NCI-H748 (cell line): Measurements from ENCODE around the gene HS6ST3.

ENCODE experiments used
- DNase-seq: peaks from one replicate; lab custom pipeline; 2025; ENCODE audit not compliant: unreplicated experiment; lab: John Stamatoyannopoulos, UW

Gene HS6ST3

DNA sequence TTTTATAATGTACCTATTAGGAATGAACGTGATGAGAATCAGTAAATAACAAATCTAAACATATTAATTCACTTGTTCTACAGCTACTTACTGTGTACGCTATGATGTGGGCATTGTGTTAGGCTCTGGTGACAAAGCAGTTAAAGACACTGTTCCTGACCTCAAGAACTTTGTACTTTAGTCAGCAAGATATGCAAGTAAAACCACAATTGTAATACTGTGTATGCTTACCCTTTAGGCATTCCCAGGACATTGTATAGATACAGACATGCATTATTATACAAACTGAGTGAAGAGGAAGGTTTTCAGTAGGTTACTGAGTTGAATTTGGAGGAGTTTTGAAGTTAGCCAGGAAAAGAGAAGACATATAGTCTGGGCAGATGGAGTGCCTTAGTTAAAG is 435.8 kb downstream of the HS6ST3 start:
- DNase-seq = no peak

DNA sequence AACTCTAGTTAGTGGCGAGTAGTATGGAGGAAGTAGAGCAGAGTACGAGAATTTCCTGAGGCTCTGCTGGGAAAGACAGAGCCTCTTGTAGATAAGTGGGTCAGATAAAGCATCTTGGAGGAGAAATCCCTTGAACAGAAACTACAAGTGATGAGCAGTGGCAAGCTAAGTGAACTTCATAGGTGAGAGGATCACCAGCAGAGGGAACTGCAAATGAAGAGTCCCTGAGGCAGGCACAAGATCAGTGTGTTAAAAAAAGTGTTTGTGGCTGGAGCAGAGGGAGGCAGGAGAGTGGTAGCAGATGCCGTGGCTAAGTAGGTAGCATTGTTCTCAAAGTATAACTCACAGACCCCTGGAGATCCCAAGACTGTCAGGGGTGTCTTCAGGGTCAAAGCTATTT is 437.6 kb downstream of the HS6ST3 start:
- no peak for DNase-seq

GRCh38 chr13:96532804-96533203 is 442.9 kb downstream of the HS6ST3 start:
- no peak for DNase-seq

- no peak for DNase-seq
Observed at GRCh38 chr13:96533408-96533807, 443.5 kb downstream of the HS6ST3 start.

DNA sequence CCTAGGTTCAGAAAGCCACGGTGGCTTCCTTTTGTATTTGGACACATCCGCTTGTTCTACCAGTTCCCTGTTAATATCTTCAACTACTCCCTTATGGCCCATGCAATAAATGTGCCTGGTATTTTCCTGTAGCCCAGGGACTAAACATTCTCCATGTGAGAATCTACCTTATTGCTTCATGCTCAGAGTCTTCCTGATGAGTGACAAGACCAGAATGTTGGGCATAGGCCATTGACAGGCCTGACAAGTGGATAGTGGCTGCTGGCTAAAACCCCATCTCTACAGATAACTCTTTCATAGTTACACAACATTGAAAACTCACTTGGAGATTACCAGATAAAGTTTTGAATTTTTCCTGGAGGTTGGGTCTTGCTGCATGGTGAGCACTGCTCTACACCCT is 449.9 kb downstream of the HS6ST3 start:
- DNase-seq = no peak

DNA sequence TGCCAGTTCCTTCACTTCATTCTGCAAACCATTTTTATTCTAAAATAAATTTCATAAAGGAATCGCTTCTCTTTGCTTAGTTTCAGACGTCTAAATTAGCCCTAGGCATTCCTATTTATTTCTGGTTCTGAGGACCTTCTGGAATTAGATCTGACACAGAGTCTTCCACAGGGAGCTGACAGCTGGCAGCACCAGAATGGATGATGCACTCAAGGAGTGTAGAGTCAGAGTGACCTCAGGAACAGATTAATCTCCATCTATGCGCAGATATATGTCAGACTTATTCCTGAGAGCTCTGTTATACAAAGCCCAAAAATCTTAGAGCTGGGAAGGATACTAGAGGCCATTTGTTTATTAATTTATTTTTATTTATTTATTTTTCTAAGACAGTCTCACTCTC is 450.8 kb downstream of the HS6ST3 start:
- DNase-seq = no peak

- no peak for DNase-seq
Observed at GRCh38 chr13:96542986-96543385, 453.1 kb downstream of the HS6ST3 start.

DNA sequence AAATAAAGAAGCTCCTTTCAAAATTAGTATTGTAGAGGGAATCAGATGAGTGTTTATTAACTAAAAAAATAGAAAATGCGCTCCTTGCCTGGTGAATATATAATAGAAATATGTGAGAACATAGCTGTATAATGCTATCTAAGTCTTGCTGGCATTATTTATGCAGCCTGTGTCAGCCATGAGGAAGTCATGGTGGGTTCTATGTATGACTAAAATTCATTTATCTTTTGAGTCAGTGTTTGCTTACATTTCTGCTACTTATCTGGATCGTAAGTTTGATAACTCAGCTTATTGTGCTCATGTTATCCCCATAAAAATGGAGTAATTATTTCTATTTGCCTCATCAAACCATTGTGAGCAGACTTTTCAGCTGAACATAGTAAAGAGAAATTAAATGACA is 455.1 kb downstream of the HS6ST3 start:
- DNase-seq = peak; percentile 11

GRCh38 chr13:96546463-96546862 is 456.6 kb downstream of the HS6ST3 start:
- DNase-seq = no peak

DNA sequence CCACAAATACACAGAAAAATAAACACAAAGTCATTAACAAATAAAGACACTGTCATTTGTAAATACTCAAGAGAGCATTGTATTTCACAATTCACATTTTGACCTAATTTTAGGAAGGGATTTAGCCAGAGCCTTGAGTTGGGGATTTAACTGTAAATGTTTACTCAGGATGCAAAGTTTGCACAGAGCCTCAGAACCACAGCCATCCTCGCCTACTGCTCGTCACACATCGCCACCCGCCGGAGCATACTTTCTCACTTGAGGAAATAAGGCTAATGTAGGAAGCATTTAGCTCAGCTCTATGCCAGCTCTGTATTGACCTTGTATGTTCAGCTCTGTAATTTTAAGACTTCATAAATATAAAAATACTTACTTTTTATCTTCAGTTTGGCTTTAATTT is 461.6 kb downstream of the HS6ST3 start:
- DNase-seq = peak; percentile 67

DNA sequence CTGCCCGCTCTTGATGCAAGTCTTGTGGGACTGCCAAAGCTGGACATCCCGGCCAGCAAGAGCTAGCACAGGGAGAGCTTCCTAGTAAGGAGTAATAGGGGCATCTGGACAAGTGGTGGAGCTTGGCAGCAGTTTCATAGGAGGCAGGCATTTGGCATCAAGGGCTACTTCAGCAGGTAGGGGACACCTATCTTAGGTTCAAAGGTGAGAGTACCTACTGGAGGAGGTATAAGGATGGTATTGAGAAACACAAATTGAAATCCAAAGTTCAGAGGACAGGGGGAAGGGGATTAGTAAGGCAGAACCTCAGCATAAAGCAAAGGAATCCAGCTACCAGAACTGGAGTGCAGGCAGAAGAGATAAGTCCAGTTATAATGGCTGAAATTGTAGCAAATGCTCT is 462.7 kb downstream of the HS6ST3 start:
- DNase-seq = no peak

GRCh38 chr13:96553796-96554195 is 463.9 kb downstream of the HS6ST3 start:
- no peak for DNase-seq

GRCh38 chr13:96573563-96573962 is 483.7 kb downstream of the HS6ST3 start:
- DNase-seq = no peak

DNA sequence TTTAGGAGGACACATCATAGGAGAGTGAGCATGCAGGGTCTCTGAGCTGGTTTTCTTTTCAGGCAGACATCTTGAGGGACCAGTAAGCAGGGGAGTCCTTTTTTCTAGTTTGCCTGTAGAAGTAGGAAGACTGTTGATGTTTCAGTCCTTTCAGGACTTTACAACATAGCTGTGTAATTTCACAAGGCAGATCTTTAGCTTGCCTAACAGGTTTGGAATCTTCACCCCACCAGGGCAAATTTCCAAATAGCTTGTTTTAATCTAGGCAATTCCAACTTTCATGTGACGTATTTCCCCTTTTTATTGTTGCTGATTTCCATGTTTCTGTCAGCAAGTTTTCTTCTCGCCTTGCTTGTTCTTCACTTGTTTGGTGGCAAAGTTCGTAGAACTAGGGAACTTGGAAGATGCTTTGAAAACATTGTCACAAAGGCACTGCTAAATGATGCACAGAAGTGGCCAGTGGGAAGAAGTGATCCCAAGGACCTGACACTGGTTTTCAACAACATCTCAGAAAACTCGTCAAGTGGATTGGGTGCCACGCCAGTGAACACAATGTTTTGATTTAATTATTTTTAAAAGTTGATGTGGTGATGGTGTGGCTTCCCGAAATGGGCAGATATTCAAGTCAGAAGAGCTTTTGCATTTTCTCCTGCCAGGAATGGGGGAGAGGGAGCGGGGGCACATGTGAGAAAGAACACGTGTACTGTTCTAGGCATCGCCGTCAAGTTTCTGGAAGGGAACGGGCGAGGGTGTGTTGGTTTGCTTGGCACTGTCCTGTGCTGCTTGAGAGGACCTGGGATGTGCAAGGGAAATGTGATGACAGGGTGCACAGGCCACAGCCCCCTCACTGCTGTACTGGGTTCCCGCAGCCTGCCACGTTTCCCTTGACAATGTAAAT is 485.8 kb downstream of the HS6ST3 start:
- DNase-seq = no peak

DNA sequence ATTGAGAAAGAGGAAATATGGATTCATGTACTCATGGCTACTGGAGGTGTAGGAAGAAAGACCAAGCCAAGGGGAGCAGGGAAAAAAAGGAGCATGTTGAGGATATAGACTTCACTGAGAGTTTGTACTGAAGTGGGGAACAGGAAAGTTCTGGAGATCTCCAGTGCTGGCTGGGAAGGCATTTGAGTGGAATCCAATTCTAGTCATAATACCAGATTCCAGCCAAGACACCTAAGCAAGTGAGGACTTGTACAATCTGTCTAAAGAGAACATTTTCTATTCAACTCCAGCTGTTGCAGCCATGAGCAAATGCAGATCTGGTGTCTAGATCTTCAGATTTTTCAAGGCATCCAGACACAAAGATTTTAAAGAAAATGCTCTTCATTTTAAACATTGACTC is 491.8 kb downstream of the HS6ST3 start:
- no peak for DNase-seq

DNA sequence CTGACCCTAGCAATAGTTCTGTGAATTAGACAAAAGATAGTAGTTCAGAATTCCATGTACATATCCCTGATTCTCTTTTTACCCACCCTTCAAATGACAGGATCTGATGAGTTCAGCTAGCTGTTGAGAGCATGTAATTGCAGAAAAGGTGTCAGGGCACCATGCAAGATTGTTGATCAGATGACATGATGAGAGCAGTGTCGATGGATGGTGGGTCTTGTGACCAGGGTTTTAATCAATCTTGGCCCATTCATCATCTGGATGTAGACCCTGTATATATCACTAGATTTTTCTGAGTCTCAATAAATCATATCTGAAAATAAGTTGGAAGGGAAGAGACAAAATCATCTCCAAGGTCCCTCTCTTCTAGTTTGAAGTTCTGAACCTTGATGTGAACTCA is 525.3 kb downstream of the HS6ST3 start:
- DNase-seq = no peak

DNA sequence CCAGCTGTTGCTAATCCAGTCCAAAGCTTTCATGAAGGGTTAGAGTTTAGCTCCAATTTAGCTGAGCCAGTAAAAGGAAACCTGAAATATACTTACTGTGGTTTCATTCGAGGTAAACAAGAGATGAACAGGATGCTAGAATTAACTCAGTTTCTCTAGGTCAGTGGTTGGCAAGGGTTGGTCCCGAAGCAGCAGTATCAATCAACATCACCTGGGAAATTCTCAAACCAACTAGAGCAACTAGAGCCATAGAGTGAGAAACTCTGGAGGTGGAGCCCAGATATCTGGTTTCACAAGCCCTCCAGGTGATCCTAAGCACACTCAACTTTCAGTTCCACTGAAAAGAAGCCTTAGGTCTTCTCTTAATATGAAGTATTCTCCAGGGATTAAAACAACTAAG is 527.6 kb downstream of the HS6ST3 start:
- no peak for DNase-seq

DNA sequence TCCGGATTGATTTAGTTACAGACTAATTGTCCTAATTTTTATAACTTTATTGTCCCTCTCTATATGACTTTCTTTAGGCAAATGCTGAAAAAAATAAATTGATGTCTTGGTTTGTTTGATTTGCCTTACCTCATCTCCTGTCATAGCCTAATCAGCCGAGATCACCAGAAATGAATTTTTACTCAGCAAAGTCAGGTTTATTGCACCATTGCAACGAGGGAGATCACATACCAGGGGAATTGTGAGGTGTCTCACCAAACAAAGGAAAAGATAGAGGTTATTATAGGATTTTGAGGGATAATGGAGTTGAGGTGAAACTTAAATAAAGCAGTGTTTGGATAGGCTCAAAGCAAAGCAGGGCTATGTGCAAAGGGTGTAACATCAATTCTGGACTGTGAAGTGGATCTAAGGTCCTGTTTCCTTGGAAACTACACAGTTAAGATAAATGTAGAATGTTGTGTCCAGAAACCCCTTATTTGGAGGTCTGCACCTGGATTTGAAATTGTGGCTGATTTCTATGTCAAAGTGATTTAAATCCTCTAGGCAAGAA is 531.8 kb downstream of the HS6ST3 start:
- peak; percentile 74 for DNase-seq

DNA sequence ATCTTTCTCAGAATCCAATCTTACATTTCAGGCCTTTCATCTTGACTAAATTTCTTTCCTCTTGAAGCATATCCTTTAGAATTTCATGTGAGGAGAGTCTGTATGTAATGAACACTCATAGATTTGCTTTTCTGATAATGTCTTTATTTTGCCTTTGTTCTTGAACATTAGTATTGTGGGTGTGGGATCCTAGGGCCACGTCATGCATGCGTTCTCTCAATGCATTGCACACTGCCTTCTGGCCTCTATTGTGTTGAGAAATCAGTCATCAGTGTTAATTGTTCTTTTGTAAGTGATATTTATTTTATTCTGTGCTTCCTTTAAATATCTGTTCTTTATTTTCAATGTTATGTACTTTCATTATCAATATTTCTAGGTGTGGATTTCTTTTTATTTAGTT is 539.4 kb downstream of the HS6ST3 start:
- DNase-seq = peak; percentile 30

GRCh38 chr13:96632536-96633320 is 542.8 kb downstream of the HS6ST3 start:
- DNase-seq = no peak

DNA sequence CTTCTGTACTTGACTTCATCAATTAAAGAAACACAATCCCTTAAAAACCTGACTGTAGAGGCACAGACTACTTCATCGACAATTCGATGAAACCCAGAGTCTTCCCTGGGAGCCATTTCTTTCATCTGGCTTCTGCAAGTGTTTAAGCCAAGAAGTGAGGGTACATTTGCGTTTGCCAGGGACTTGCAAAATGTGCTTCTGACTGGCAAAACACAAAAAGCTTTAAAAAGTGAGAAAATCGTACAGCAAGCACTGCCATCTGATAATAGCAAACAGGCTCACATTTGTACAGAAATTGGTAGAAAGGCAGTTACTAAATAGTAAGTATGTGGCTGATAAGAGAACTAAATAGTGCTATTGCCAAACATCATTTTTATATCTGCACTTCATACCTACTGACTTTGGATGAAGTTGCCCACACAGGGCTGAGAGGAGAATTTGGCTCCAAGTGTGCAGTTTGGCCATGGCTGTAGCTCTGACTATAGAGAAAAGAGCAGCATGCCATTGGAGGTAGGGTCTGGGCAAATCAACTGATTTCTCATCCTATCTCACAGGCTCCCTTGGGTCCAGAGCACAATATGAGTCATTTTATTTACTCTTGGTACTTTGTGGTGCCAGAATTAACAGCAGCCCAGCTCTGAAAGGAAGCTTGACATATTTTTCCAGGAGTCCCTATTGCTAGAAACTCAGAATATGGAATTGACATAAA is 546.2 kb downstream of the HS6ST3 start:
- peak; percentile 16 for DNase-seq
